HepG2 (cell line): Measurements from ENCODE around the gene EGFLAM. TPM values are rescaled to one million over a fixed set of nuclear protein-coding genes. Genes with fewer than 3 reads are reported as not detected.

Experiments used
- ERF ChIP-seq: IDR thresholded peaks from 2 replicates; pipeline ENCODE4 v1.6.1; 2018; ENCODE audit warnings: missing biosample characterization, missing genetic modification reagents
- ETV5 ChIP-seq: IDR thresholded peaks from 2 replicates; pipeline ENCODE4 v1.6.1; 2018; ENCODE audit warnings: missing biosample characterization, missing genetic modification reagents, inconsistent platforms, borderline replicate concordance
- GABPB1 ChIP-seq: IDR thresholded peaks from 2 replicates; pipeline ENCODE4 v1.6.1; 2016; ENCODE audit warnings: mild to moderate bottlenecking, missing genetic modification reagents, moderate library complexity, missing compliant biosample characterization
- HCFC1 ChIP-seq: fragments of 150-350 bp; IDR thresholded peaks from 2 replicates; pipeline ENCODE4 v1.6.1; 2014; ENCODE audit warnings: low read depth, low read length
- HNF4A ChIP-seq: sonication (generic); formaldehyde crosslinking; IDR thresholded peaks from 2 replicates; pipeline ENCODE4 v1.4.0; 2020; ENCODE audit warnings: missing genetic modification reagents
- HOMEZ ChIP-seq: IDR thresholded peaks from 2 replicates; pipeline ENCODE4 v1.6.1; 2016; ENCODE audit warnings: low read depth
- HOXA3 ChIP-seq: sonication (generic); formaldehyde crosslinking; IDR thresholded peaks from 2 replicates; pipeline ENCODE4 v1.5.0; 2020; ENCODE audit warnings: missing genetic modification reagents
- IKZF4 ChIP-seq: sonication (generic); formaldehyde crosslinking; IDR thresholded peaks from 2 replicates; pipeline ENCODE4 v1.5.1; 2020; ENCODE audit warnings: borderline replicate concordance, mild to moderate bottlenecking, low read depth, missing genetic modification reagents; ENCODE audit errors: not compliant biosample characterization
- JUNB ChIP-seq: sonication (generic); formaldehyde crosslinking; IDR thresholded peaks from 2 replicates; pipeline ENCODE4 v1.8.0; 2022; ENCODE audit warnings: missing genetic modification reagents, mild to moderate bottlenecking, borderline replicate concordance
- MXD1 ChIP-seq: sonication (generic); formaldehyde crosslinking; IDR thresholded peaks from 2 replicates; pipeline ENCODE4 v1.4.0; 2020; ENCODE audit warnings: mild to moderate bottlenecking, missing genetic modification reagents
- MYPOP ChIP-seq: sonication (generic); formaldehyde crosslinking; IDR thresholded peaks from 2 replicates; pipeline ENCODE4 v1.8.1; 2023; ENCODE audit warnings: mild to moderate bottlenecking, moderate library complexity, missing genetic modification reagents
- NONO ChIP-seq, 2 experiments: fragments of 450-650 bp in 1 of 2; sonication (generic) in 1 of 2; formaldehyde crosslinking in 1 of 2; IDR thresholded peaks in 1 of 2; conservative IDR thresholded peaks in 1 of 2; 2 replicates each; pipeline versions ENCODE4 v1.6.1 to v1.8.0; 2017 to 2022; ENCODE audit warnings: mild to moderate bottlenecking in 1 of 2, missing genetic modification reagents in 1 of 2, moderate library complexity in 1 of 2
- NR2F6 ChIP-seq, 2 experiments: IDR thresholded peaks; 2 replicates each; pipeline ENCODE4 v1.6.1; 2016; ENCODE audit warnings: antibody characterized with exemption in 1 of 2, mild to moderate bottlenecking in 1 of 2
- PAF1 ChIP-seq: IDR thresholded peaks from 2 replicates; pipeline ENCODE4 v1.6.1; 2016; ENCODE audit warnings: missing genetic modification reagents, missing compliant biosample characterization
- RARA ChIP-seq: IDR thresholded peaks from 2 replicates; pipeline ENCODE4 v1.6.1; 2016; ENCODE audit warnings: missing genetic modification reagents, missing compliant biosample characterization
- SKI ChIP-seq: fragments of 450-650 bp; IDR thresholded peaks from one replicate; pipeline ENCODE4 v1.6.1; 2018; ENCODE audit warnings: mild to moderate bottlenecking; ENCODE audit not compliant: partially characterized antibody
- SP140L ChIP-seq: sonication (generic); formaldehyde crosslinking; IDR thresholded peaks from 2 replicates; pipeline ENCODE4 v1.4.0; 2020; ENCODE audit warnings: missing genetic modification reagents, borderline replicate concordance
- TEF ChIP-seq: sonication (generic); formaldehyde crosslinking; IDR thresholded peaks from 2 replicates; pipeline ENCODE4 v1.5.0; 2020; ENCODE audit warnings: missing genetic modification reagents
- ZBTB42 ChIP-seq: sonication (generic); formaldehyde crosslinking; IDR thresholded peaks from 2 replicates; pipeline ENCODE4 v1.5.0; 2020; ENCODE audit warnings: mild to moderate bottlenecking, missing genetic modification reagents
- ZBTB49 ChIP-seq: sonication (generic); formaldehyde crosslinking; IDR thresholded peaks from 2 replicates; pipeline ENCODE4 v1.4.0; 2020; ENCODE audit warnings: missing genetic modification reagents, borderline replicate concordance
- ZBTB8A ChIP-seq: sonication (generic); formaldehyde crosslinking; IDR thresholded peaks from 2 replicates; pipeline ENCODE4 v1.4.0; 2020; ENCODE audit warnings: mild to moderate bottlenecking, low read depth, missing genetic modification reagents, borderline replicate concordance
- ZNF331 ChIP-seq: sonication (generic); formaldehyde crosslinking; IDR thresholded peaks from 2 replicates; pipeline ENCODE4 v1.4.0; 2020; ENCODE audit warnings: missing genetic modification reagents
- ZNF350 ChIP-seq: sonication (generic); formaldehyde crosslinking; IDR thresholded peaks from 2 replicates; pipeline ENCODE4 v1.4.0; 2020; ENCODE audit warnings: mild to moderate bottlenecking, low read depth, missing genetic modification reagents, borderline replicate concordance
- ZNF879 ChIP-seq: sonication (generic); formaldehyde crosslinking; IDR thresholded peaks from 2 replicates; pipeline ENCODE4 v1.8.1; 2023; ENCODE audit warnings: missing genetic modification reagents
- ZSCAN25 ChIP-seq: sonication (generic); formaldehyde crosslinking; IDR thresholded peaks from 2 replicates; pipeline ENCODE4 v1.8.0; 2022; ENCODE audit warnings: mild to moderate bottlenecking, missing genetic modification reagents
- polyA plus RNA-seq, 8 experiments: library from polyadenylated mRNA; depleted of rRNA in 3 of 8; stranded (reverse) in 7 of 8; unstranded in 1 of 8; fragments of >200 nt; fragmentation: Illumina TruSeq in 4 of 8; extraction: Trizol in 4 of 8; gene quantifications; 2 replicates each; pipeline versions ENCODE4 v1.2.1 to v1.2.3, GENCODE V29; 2011 to 2016; ENCODE audit warnings: low read depth in 4 of 8, missing spikeins in 1 of 8, mixed read lengths in 1 of 8; ENCODE audit not compliant: insufficient read depth in 1 of 8
- total RNA-seq, 5 experiments: library from RNA; depleted of rRNA; stranded (reverse); fragments of >200 nt; fragmentation: Illumina TruSeq; extraction: Trizol; gene quantifications; 2 replicates each; pipeline ENCODE4 v1.2.3, GENCODE V29; 2016; ENCODE audit warnings: low read depth in 1 of 5

EGFLAM gene
- total and polyA plus RNA-seq, 2 of the 13 experiments (the other 11 are each of a cell fraction or from before 2014, with no cell fraction given), result not detected

- no peak for TF ChIP-seq TEF
- no peak for TF ChIP-seq IKZF4 (CRISPR knock-in tag)
- 0 out of 2 replicates have a peak, but pooled peaks have one; percentile 48 for TF ChIP-seq SP140L
- TF ChIP-seq MYPOP (CRISPR knock-in tag), result peak; percentile 51; the same call in 1 of the 2 replicates
- TF ChIP-seq ZBTB49, result no peak
- no peak for TF ChIP-seq NONO (IDR thresholded peaks at IDR 0.05)
- no peak for TF ChIP-seq NONO (CRISPR knock-in tag; conservative IDR thresholded peaks at IDR 0.05)
- peak; percentile 94; the same call in 1 of the 2 replicates for TF ChIP-seq HOMEZ (CRISPR knock-in tag)
- TF ChIP-seq ZNF879 (CRISPR knock-in tag), result no peak
- no peak for TF ChIP-seq ZBTB42
- TF ChIP-seq ZNF350 (CRISPR knock-in tag), result peak; percentile 53; the same call in 1 of the 2 replicates
- TF ChIP-seq GABPB1 (CRISPR knock-in tag), result peak; percentile 35; the same call in 1 of the 2 replicates
- no peak for TF ChIP-seq PAF1
- peak; percentile 59 for TF ChIP-seq RARA
- TF ChIP-seq ETV5 (CRISPR knock-in tag), result peak; percentile 23; the same call in 1 of the 2 replicates
- peak; percentile 46 for TF ChIP-seq NR2F6 (IDR thresholded peaks at IDR 0.05)
- peak; percentile 77; the same call in 1 of the 2 replicates for TF ChIP-seq NR2F6 (CRISPR knock-in tag; IDR thresholded peaks at IDR 0.05)
- TF ChIP-seq HNF4A (CRISPR knock-in tag), result peak; percentile 98
- no peak for TF ChIP-seq HCFC1
- peak; percentile 62 for TF ChIP-seq ERF (CRISPR knock-in tag)
- peak; percentile 86; the same call in 1 of the 2 replicates for TF ChIP-seq ZNF331 (CRISPR knock-in tag)
- no peak for TF ChIP-seq MXD1 (CRISPR knock-in tag)
- TF ChIP-seq ZBTB8A (CRISPR knock-in tag), result peak; percentile 27; the same call in 1 of the 2 replicates
- no peak for TF ChIP-seq ZSCAN25 (CRISPR knock-in tag)
- TF ChIP-seq JUNB (CRISPR knock-in tag), result no peak
- peak; percentile 60 for TF ChIP-seq SKI
- peak; percentile 67 for TF ChIP-seq HOXA3
These were observed 124.5 kb downstream of the EGFLAM start (continued) for GRCh38 chr5:38382898-38383297.
